ENCODE measurements around the gene GRM3.

The GRM3 gene

DNA sequence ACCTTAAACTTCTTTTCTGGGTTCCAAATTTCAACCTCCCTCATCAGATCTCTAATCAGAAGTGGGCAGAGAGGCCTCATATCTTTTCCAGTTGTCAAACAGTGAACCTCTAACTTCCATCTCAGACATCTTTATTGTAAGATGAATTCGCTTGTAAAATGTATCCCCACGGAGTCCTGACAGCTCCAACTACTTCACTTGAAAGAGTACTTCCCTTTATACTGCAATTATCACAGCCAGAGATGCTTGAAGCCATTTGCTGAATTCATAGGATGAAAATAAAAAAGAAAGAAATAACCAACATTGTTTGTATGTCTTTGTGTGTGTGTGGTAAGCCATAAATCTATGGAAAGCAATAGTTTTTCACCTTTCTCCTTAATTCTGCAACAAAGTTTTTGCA lies 175.2 kb downstream of the GRM3 start:
- H3K27ac ChIP-seq (replicated peaks) = no peak overlapping the region
- no peak for DNase-seq (ENCODE audit: low read depth in 1 of 2, low spot score in 1 of 2)
- TF ChIP-seq GABPA (IDR thresholded peaks at IDR 0.05; ENCODE audit: low read depth) (no peak), SPI1 (IDR thresholded peaks at IDR 0.05; ENCODE audit: borderline replicate concordance, low read depth) (no peak), POLR2AphosphoS5 (IDR thresholded peaks at IDR 0.05; ENCODE audit: low read depth) (no peak)
- TF ChIP-seq, protein P1, sequence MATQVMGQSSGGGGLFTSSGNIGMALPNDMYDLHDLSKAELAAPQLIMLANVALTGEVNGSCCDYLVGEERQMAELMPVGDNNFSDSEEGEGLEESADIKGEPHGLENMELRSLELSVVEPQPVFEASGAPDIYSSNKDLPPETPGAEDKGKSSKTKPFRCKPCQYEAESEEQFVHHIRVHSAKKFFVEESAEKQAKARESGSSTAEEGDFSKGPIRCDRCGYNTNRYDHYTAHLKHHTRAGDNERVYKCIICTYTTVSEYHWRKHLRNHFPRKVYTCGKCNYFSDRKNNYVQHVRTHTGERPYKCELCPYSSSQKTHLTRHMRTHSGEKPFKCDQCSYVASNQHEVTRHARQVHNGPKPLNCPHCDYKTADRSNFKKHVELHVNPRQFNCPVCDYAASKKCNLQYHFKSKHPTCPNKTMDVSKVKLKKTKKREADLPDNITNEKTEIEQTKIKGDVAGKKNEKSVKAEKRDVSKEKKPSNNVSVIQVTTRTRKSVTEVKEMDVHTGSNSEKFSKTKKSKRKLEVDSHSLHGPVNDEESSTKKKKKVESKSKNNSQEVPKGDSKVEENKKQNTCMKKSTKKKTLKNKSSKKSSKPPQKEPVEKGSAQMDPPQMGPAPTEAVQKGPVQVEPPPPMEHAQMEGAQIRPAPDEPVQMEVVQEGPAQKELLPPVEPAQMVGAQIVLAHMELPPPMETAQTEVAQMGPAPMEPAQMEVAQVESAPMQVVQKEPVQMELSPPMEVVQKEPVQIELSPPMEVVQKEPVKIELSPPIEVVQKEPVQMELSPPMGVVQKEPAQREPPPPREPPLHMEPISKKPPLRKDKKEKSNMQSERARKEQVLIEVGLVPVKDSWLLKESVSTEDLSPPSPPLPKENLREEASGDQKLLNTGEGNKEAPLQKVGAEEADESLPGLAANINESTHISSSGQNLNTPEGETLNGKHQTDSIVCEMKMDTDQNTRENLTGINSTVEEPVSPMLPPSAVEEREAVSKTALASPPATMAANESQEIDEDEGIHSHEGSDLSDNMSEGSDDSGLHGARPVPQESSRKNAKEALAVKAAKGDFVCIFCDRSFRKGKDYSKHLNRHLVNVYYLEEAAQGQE (IDR thresholded peaks at IDR 0.05; ENCODE audit: insufficient replicate concordance, low read depth) = no peak
- TF ChIP-seq, protein P2, sequence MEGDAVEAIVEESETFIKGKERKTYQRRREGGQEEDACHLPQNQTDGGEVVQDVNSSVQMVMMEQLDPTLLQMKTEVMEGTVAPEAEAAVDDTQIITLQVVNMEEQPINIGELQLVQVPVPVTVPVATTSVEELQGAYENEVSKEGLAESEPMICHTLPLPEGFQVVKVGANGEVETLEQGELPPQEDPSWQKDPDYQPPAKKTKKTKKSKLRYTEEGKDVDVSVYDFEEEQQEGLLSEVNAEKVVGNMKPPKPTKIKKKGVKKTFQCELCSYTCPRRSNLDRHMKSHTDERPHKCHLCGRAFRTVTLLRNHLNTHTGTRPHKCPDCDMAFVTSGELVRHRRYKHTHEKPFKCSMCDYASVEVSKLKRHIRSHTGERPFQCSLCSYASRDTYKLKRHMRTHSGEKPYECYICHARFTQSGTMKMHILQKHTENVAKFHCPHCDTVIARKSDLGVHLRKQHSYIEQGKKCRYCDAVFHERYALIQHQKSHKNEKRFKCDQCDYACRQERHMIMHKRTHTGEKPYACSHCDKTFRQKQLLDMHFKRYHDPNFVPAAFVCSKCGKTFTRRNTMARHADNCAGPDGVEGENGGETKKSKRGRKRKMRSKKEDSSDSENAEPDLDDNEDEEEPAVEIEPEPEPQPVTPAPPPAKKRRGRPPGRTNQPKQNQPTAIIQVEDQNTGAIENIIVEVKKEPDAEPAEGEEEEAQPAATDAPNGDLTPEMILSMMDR (IDR thresholded peaks at IDR 0.05; ENCODE audit: insufficient read depth, low read length) = no peak
- H3K27me3 ChIP-seq (ENCODE audit: insufficient read depth, poor library complexity, severe bottlenecking) = no peaks in the 10 kb centered on the region
- H3K4me3 ChIP-seq (replicated peaks; ENCODE audit: insufficient read depth, low read length) = no peak overlapping the region

DNA sequence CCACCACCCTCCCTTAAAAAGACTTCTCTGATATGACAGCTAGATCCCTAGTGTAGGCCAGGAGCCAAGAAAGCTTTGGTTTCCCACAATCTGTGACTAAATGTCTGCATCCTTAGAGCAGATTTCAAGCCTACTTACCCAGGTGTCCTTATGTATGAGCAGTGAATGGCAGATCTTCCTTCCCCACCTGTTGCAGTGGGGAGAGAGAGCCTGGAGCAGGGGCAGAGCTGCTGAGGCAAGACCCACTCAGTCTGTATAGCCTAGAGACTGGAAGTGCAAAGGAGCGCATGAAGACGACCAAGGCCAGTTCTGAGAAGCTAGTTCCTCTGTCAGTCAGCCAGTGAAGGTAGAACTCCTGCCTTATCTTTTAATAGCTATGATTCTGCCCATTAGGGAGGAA lies 180.1 kb downstream of the GRM3 start:
- DNase-seq (ENCODE audit: low read depth in 1 of 2, low spot score in 1 of 2) = no peak
- no peaks in the 10 kb centered on the region for H3K27me3 ChIP-seq (ENCODE audit: insufficient read depth, poor library complexity, severe bottlenecking)
- TF ChIP-seq GABPA (IDR thresholded peaks at IDR 0.05; ENCODE audit: low read depth) (no peak), POLR2AphosphoS5 (IDR thresholded peaks at IDR 0.05; ENCODE audit: low read depth) (no peak), SPI1 (IDR thresholded peaks at IDR 0.05; ENCODE audit: borderline replicate concordance, low read depth) (no peak)
- TF ChIP-seq, protein P1 (IDR thresholded peaks at IDR 0.05; ENCODE audit: insufficient replicate concordance, low read depth) = no peak
- TF ChIP-seq, protein P2 (IDR thresholded peaks at IDR 0.05; ENCODE audit: insufficient read depth, low read length) = no peak
- H3K27ac ChIP-seq (replicated peaks) = no peak overlapping the region
- H3K4me3 ChIP-seq (replicated peaks; ENCODE audit: insufficient read depth, low read length) = no peak overlapping the region

- Histone ChIP-seq H3K27me3 (ENCODE audit: insufficient read depth, poor library complexity, severe bottlenecking) (no peaks in the 10 kb centered on the region), H3K27ac (replicated peaks) (no peak overlapping the region), H3K4me3 (replicated peaks; ENCODE audit: insufficient read depth, low read length) (no peak overlapping the region)
- DNase-seq (ENCODE audit: low read depth in 1 of 2, low spot score in 1 of 2) = no peak
- TF ChIP-seq GABPA (IDR thresholded peaks at IDR 0.05; ENCODE audit: low read depth) (no peak), SPI1 (IDR thresholded peaks at IDR 0.05; ENCODE audit: borderline replicate concordance, low read depth) (no peak), POLR2AphosphoS5 (IDR thresholded peaks at IDR 0.05; ENCODE audit: low read depth) (no peak)
- TF ChIP-seq, protein P1 (IDR thresholded peaks at IDR 0.05; ENCODE audit: insufficient replicate concordance, low read depth) = no peak
- TF ChIP-seq, protein P2 (IDR thresholded peaks at IDR 0.05; ENCODE audit: insufficient read depth, low read length) = no peak
Measured at GRCh38 chr7:86825264-86825663, 181.6 kb downstream of the GRM3 start.
